GM12878 (cell line): ENCODE results near the gene NFATC2. TPM values are rescaled to one million over a fixed set of nuclear protein-coding genes. Genes with fewer than 3 reads are reported as not detected.

Source experiments
- ATAC-seq: fragments of 200-7000 bp; cut with Tn5 transposase; 3 replicates; pipeline ENCODE4 v1.9.1; 2020; ENCODE audit warnings: mild to moderate bottlenecking, moderate library complexity
- BruUV-seq: library from RNA; stranded (reverse); fragments of 400-500 nt; replicated peaks from 2 replicates; lab custom pipeline; 2021; lab: Mats Ljungman, UMichigan
- CTCF ChIA-PET: fragments of 300-600 bp; sonication (Branson Sonifier 250); formaldehyde crosslinking; extraction: SDS; loops from one replicate; lab custom pipeline; 2021; ENCODE audit warnings: inconsistent platforms; lab: Yijun Ruan, JAX
- POLR2A ChIA-PET: fragments of 350-600 bp; formaldehyde crosslinking; extraction: SDS; loops from one replicate; lab custom pipeline; 2021; ENCODE audit warnings: inconsistent platforms; lab: Charles Lee
- RAD21 ChIA-PET: fragments of 300-600 bp; sonication (Branson Sonifier 250); formaldehyde crosslinking; loops from one replicate; lab custom pipeline; 2023; ENCODE audit warnings: antibody characterized with exemption; ENCODE audit not compliant: unreplicated experiment; lab: Charles Lee
- SMC1A ChIA-PET: fragments of 300-600 bp; sonication (Branson Sonifier 250); formaldehyde crosslinking; loops from one replicate; lab custom pipeline; 2023; ENCODE audit not compliant: unreplicated experiment, uncharacterized antibody; lab: Charles Lee
- DNase-seq: peaks from one replicate; pipeline ENCODE4 v3.0.0-alpha.2; 2011; ENCODE audit warnings: low read depth, low spot score
- FAIRE-seq: peaks from 3 replicates; lab custom pipeline; 2011; peaks lifted over from hg19 to GRCh38; lab: Jason Lieb, UNC
- H2AFZ ChIP-seq: 2 replicates; pipeline ENCODE4 v1.6.0; 2011; ENCODE audit warnings: low read depth, low read length, control low read depth; ENCODE audit not compliant: control insufficient read depth
- H3K27ac ChIP-seq: 2 replicates; pipeline ENCODE4 v1.5.1; 2011; ENCODE audit warnings: control low read depth; ENCODE audit not compliant: control insufficient read depth, insufficient read depth
- H3K27me3 ChIP-seq, 2 experiments: replicated peaks in 1 of 2; 2 replicates each; pipeline versions ENCODE4 v1.6.0 to v1.6.1; 2011; ENCODE audit warnings: low read length in 1 of 2; ENCODE audit not compliant: control insufficient read depth in 2 of 2, insufficient read depth in 2 of 2
- H3K36me3 ChIP-seq, 2 experiments: 2 replicates each; pipeline ENCODE4 v1.5.1; 2011; ENCODE audit warnings: low read length in 1 of 2; ENCODE audit not compliant: control insufficient read depth in 2 of 2, insufficient read depth in 2 of 2
- H3K4me1 ChIP-seq: 2 replicates; pipeline ENCODE4 v1.6.1; 2011; ENCODE audit warnings: mild to moderate bottlenecking, low read length, moderate library complexity, mixed read lengths; ENCODE audit not compliant: control insufficient read depth, insufficient read depth
- H3K4me2 ChIP-seq: 2 replicates; pipeline ENCODE4 v1.6.0; 2011; ENCODE audit warnings: control low read depth; ENCODE audit not compliant: control insufficient read depth, insufficient read depth
- H3K4me3 ChIP-seq: fragments of 200-600 bp; sonication (generic); 2 replicates; pipeline ENCODE4 v1.5.1; 2016
- H3K79me2 ChIP-seq: 2 replicates; pipeline ENCODE4 v1.6.0; 2011; ENCODE audit warnings: low read length; ENCODE audit not compliant: control insufficient read depth, insufficient read depth
- H3K9ac ChIP-seq: 2 replicates; pipeline ENCODE4 v1.8.0; 2011; ENCODE audit warnings: low read length, control low read depth, mixed read lengths; ENCODE audit not compliant: control insufficient read depth, insufficient read depth
- H3K9me3 ChIP-seq: replicated peaks from 3 replicates; pipeline ENCODE4 v1.5.1; 2011; ENCODE audit warnings: mild to moderate bottlenecking, low read length; ENCODE audit not compliant: control insufficient read depth, insufficient read depth
- H4K20me1 ChIP-seq: 2 replicates; pipeline ENCODE4 v1.6.0; 2011; ENCODE audit not compliant: control insufficient read depth, insufficient read depth
- ATF3 ChIP-seq: IDR thresholded peaks from 2 replicates; pipeline ENCODE4 v1.6.1; 2011; ENCODE audit warnings: low read depth, mild to moderate bottlenecking, low read length, moderate library complexity, borderline replicate concordance; ENCODE audit errors: extremely low read depth
- BCLAF1 ChIP-seq: fragments of 450-650 bp; IDR thresholded peaks from 2 replicates; pipeline ENCODE4 v1.6.1; 2017; ENCODE audit warnings: antibody characterized with exemption, mild to moderate bottlenecking, moderate library complexity
- BMI1 ChIP-seq: fragments of 450-650 bp; IDR thresholded peaks from 2 replicates; pipeline ENCODE4 v1.6.1; 2016; ENCODE audit warnings: mild to moderate bottlenecking, moderate library complexity, borderline replicate concordance
- BRCA1 ChIP-seq: IDR thresholded peaks from 2 replicates; pipeline ENCODE4 v1.6.1; 2011; ENCODE audit warnings: low read depth, low read length, improper control_type of control experiment
- CBX5 ChIP-seq: sonication (generic); IDR thresholded peaks from 2 replicates; pipeline ENCODE4 v1.6.1; 2016; ENCODE audit warnings: low read depth, moderate library complexity, mild to moderate bottlenecking, inconsistent platforms
- EGR1 ChIP-seq, 2 experiments: IDR thresholded peaks; 1 replicate in 1 of 2; 2 replicates in 1 of 2; pipeline ENCODE4 v1.6.1; 2011 to 2012; ENCODE audit warnings: low read depth in 2 of 2, low read length in 2 of 2, borderline replicate concordance in 1 of 2, mild to moderate bottlenecking in 1 of 2, moderate library complexity in 1 of 2
- ELK1 ChIP-seq: IDR thresholded peaks from 2 replicates; pipeline ENCODE4 v1.6.1; 2012; ENCODE audit warnings: low read depth, low read length, improper control_type of control experiment
- ETV6 ChIP-seq, 2 experiments: fragments of 450-650 bp in 1 of 2; IDR thresholded peaks in 1 of 2; conservative IDR thresholded peaks in 1 of 2; 2 replicates each; pipeline ENCODE4 v1.6.1; 2014; ENCODE audit warnings: antibody characterized with exemption in 1 of 2, borderline replicate concordance in 1 of 2, low read depth in 1 of 2, mild to moderate bottlenecking in 1 of 2, moderate library complexity in 1 of 2
- GABPA ChIP-seq: IDR thresholded peaks from 2 replicates; pipeline ENCODE4 v1.6.1; 2014; ENCODE audit warnings: antibody characterized with exemption, low read depth, mild to moderate bottlenecking, inconsistent platforms
- HDGF ChIP-seq: fragments of 450-650 bp; IDR thresholded peaks from 2 replicates; pipeline ENCODE4 v1.6.1; 2016; ENCODE audit warnings: antibody characterized with exemption
- IRF4 ChIP-seq: IDR thresholded peaks from 2 replicates; pipeline ENCODE4 v1.6.1; 2011; ENCODE audit warnings: low read depth, low read length
- IRF5 ChIP-seq: fragments of 450-650 bp; IDR thresholded peaks from 2 replicates; pipeline ENCODE4 v1.6.1; 2017; ENCODE audit warnings: borderline replicate concordance
- MYB ChIP-seq: fragments of 150-350 bp; IDR thresholded peaks from 2 replicates; pipeline ENCODE4 v1.6.1; 2014; ENCODE audit warnings: mild to moderate bottlenecking, low read depth, low read length, borderline replicate concordance
- NR2C1 ChIP-seq: fragments of 450-650 bp; IDR thresholded peaks from 2 replicates; pipeline ENCODE4 v1.6.1; 2017; ENCODE audit warnings: antibody characterized with exemption, mild to moderate bottlenecking, moderate library complexity
- RCOR1 ChIP-seq: conservative IDR thresholded peaks from 2 replicates; pipeline ENCODE4 v1.6.1; 2012; ENCODE audit warnings: low read depth, low read length, improper control_type of control experiment
- SREBF1 ChIP-seq: IDR thresholded peaks from 2 replicates; pipeline ENCODE4 v1.6.1; 2012; ENCODE audit warnings: mild to moderate bottlenecking, low read length
- SUZ12 ChIP-seq: fragments of 200-600 bp; sonication (generic); IDR thresholded peaks from one replicate; pipeline ENCODE4 v1.6.1; 2018; ENCODE audit warnings: antibody characterized with exemption, mild to moderate bottlenecking; ENCODE audit not compliant: unreplicated experiment
- YBX1 ChIP-seq: fragments of 450-650 bp; IDR thresholded peaks from 2 replicates; pipeline ENCODE4 v1.6.1; 2016; ENCODE audit warnings: antibody characterized with exemption
- WGBS: methylation state at CpG from one replicate; pipeline ENCODE4 v1.1.6; 2016; ENCODE audit warnings: low lambda C conversion rate; ENCODE audit not compliant: insufficient replicate concordance, insufficient coverage; ENCODE audit errors: missing lambda C conversion rate; 5-methylcytosine and 5-hydroxymethylcytosine counted together
- in situ Hi-C: fragments of 300-500 bp; cut with MboI; formaldehyde crosslinking; loops from 9 replicates; pipeline ENCODE4 v1.14.3; 2018; ENCODE audit warnings: mixed read lengths
- intact Hi-C: fragments of 100-400 bp; cut with micrococcal nuclease; formaldehyde crosslinking; loops from one replicate; pipeline ENCODE4 v1.14.2; 2022; ENCODE audit not compliant: unreplicated experiment
- polyA plus RNA-seq, 11 experiments: library from polyadenylated mRNA; depleted of rRNA in 4 of 11; unstranded in 6 of 11; stranded (reverse) in 5 of 11; fragments of >200 nt; fragmentation: Nextera tagmentation in 4 of 11; fragmentation: Illumina TruSeq in 1 of 11; extraction: Ambion mirVana in 4 of 11; extraction: Trizol in 1 of 11; gene quantifications; 1 replicate in 1 of 11; 2 replicates in 10 of 11; pipeline versions ENCODE4 v1.2.1 to v1.2.3, GENCODE V29; 2011 to 2016; ENCODE audit warnings: inconsistent platforms in 2 of 11, missing spikeins in 2 of 11, low read depth in 1 of 11
- total RNA-seq, 4 experiments: library from RNA; depleted of rRNA in 3 of 4; stranded (reverse); fragments of >200 nt in 3 of 4; fragmentation: Illumina TruSeq in 1 of 4; extraction: Trizol in 1 of 4; gene quantifications; 2 replicates each; pipeline versions ENCODE4 v1.2.1 to v1.2.3, GENCODE V29; 2013 to 2021

Gene NFATC2
- total and polyA plus RNA-seq, 10 of the 15 experiments (the other 5 are each of a cell fraction or from before 2014, with no cell fraction given): 3.3 to 20.0 (median 7.3) TPM

GRCh38 chr20:51547951-51548350, 5.4 kb upstream of the NFATC2 start:
- 43% methylated on average over 7 of the region's 7 CpGs for WGBS
- DNase-seq (no peak), ATAC-seq (no peak), FAIRE-seq (no peak)
- Histone ChIP-seq H3K27ac (no peak overlapping the region), H3K36me3 (no peaks in the 10 kb centered on the region), H3K4me2 (no peak overlapping the region), H3K4me3 (no peak overlapping the region), H3K27me3 (no peaks in the 10 kb centered on the region; a peak in 2 of 4 replicates), H3K79me2 (no peaks in the 10 kb centered on the region), H3K9me3 (no peaks in the 10 kb centered on the region; the same call in 2 of the 3 replicates), H3K4me1 (peaks cover 3% of the 10 kb centered on the region), H3K9ac (no peak overlapping the region), H4K20me1 (no peaks in the 10 kb centered on the region), H2AFZ (no peak overlapping the region)
- RAD21 ChIA-PET: no interaction called here
- intact Hi-C loops: no loop called here
- TF ChIP-seq BMI1: no peak
- TF ChIP-seq RCOR1: no peak
- TF ChIP-seq IRF4: no peak
- no peak for TF ChIP-seq SREBF1
- no peak for TF ChIP-seq GABPA
- no peak for TF ChIP-seq NR2C1
- TF ChIP-seq BRCA1: no peak
- TF ChIP-seq IRF5: no peak
- no peak for TF ChIP-seq ELK1
- no peak for TF ChIP-seq ETV6 (conservative IDR thresholded peaks at IDR 0.05 in 1 of 2, IDR thresholded peaks at IDR 0.05 in 1 of 2; ENCODE audit: borderline replicate concordance in 1 of 2, low read depth in 1 of 2)
- TF ChIP-seq YBX1: no peak
- TF ChIP-seq ATF3: no peak
- TF ChIP-seq SUZ12: no peak
- no peak for TF ChIP-seq BCLAF1
- TF ChIP-seq HDGF: no peak
- no peak for TF ChIP-seq CBX5
- TF ChIP-seq EGR1 (IDR thresholded peaks at IDR 0.05; ENCODE audit: borderline replicate concordance in 1 of 2, low read depth in 2 of 2, low read length in 2 of 2): no peak
- no peak for TF ChIP-seq MYB
- BruUV-seq: no TSS peak
- in situ Hi-C loops: no loop called here
- CTCF ChIA-PET: interaction anchor here (1.4 kb wide), 1 partner anchor 47 kb away, joined by 3 read pairs; no protein-coding TSS in a partner anchor
- SMC1A ChIA-PET: no interaction called here
- POLR2A ChIA-PET: no interaction called here
